ENCODE measurements around the gene CNOT4. TPM values are rescaled to one million over a fixed set of nuclear protein-coding genes. Genes with fewer than 3 reads are reported as not detected.

Gene CNOT4
- total and polyA plus RNA-seq, 2 of the 13 experiments (the other 11 are each of a cell fraction or from before 2014, with no cell fraction given), result 7.4 to 8.4 TPM

- DNase-seq (ENCODE audit: low spot score) (no peak), ATAC-seq (no peak), FAIRE-seq (no peak)
- Histone ChIP-seq H3K4me3 (replicated peaks in 1 of 3; ENCODE audit: insufficient read depth in 1 of 3, low read depth in 2 of 3, low read length in 3 of 3) (no peak overlapping the region), H2AFZ (ENCODE audit: low read length) (no peak overlapping the region), H3K9ac (ENCODE audit: insufficient read depth, low read depth, low read length) (no peak overlapping the region), H3K4me2 (ENCODE audit: low read depth, low read length) (no peak overlapping the region), H3K9me3 (ENCODE audit: low read length) (no peaks in the 10 kb centered on the region), H3K36me3 (replicated peaks in 1 of 2; ENCODE audit: control insufficient read depth in 1 of 2, insufficient read depth in 2 of 2, low read length in 2 of 2) (no peaks in the 10 kb centered on the region), H3K4me1 (ENCODE audit: insufficient read depth, low read length) (peaks cover 24% of the 10 kb centered on the region), H3K27me3 (ENCODE audit: control insufficient read depth in 1 of 2, insufficient read depth in 2 of 2, low read length in 2 of 2) (no peaks in the 10 kb centered on the region; a peak in 1 of 5 replicates), H4K20me1 (ENCODE audit: insufficient read depth, low read length) (no peaks in the 10 kb centered on the region), H3K27ac (ENCODE audit: extremely low read length, insufficient read depth, low read length) (no peak overlapping the region), H3K79me2 (ENCODE audit: insufficient read depth, low read length) (peaks cover under 1% of the 10 kb centered on the region)
- 28% methylated on average over 3 of the region's 3 CpGs for WGBS (ENCODE audit: low lambda C conversion rate)
- CTCF ChIA-PET (ENCODE audit: low intra/inter-chr PET ratio, low total read pairs), result no interaction called here
- POLR2A ChIA-PET, result no interaction called here
- TF ChIP-seq CREB1 (IDR thresholded peaks at IDR 0.05) (no peak), CREB1 (CRISPR knock-in tag; IDR thresholded peaks at IDR 0.05) (no peak), MED13 (CRISPR knock-in tag; IDR thresholded peaks at IDR 0.05) (no peak), HMGA1 (CRISPR knock-in tag; conservative IDR thresholded peaks at IDR 0.05) (no peak), DDIT3 (CRISPR knock-in tag; IDR thresholded peaks at IDR 0.05) (no peak), ZNF34 (CRISPR knock-in tag; IDR thresholded peaks at IDR 0.05; ENCODE audit: borderline replicate concordance) (no peak), ISL2 (CRISPR knock-in tag; IDR thresholded peaks at IDR 0.05) (no peak), SIX1 (CRISPR knock-in tag; IDR thresholded peaks at IDR 0.05; ENCODE audit: borderline replicate concordance) (no peak), KLF16 (CRISPR knock-in tag; IDR thresholded peaks at IDR 0.05) (no peak), ZC3H4 (CRISPR knock-in tag; IDR thresholded peaks at IDR 0.05; ENCODE audit: borderline replicate concordance) (no peak), ZKSCAN1 (IDR thresholded peaks at IDR 0.05; ENCODE audit: low read length) (no peak), ZSCAN31 (CRISPR knock-in tag; IDR thresholded peaks at IDR 0.05; ENCODE audit: low read depth) (no peak), RAD51 (IDR thresholded peaks at IDR 0.05; ENCODE audit: borderline replicate concordance) (no peak)
- no TSS peak for BruUV-seq (replicated peaks)
- intact Hi-C loops (cut with micrococcal nuclease; ENCODE audit: unreplicated experiment) (no loop called here), in situ Hi-C loops (cut with HindIII; ENCODE audit: extremely low pct_ligation_motif_present, low pct_unique_long_range_greater_than_20kb) (loop anchor here (5.0 kb wide), 1 partner anchor 42 kb away; the partner anchor contains the start of gene NUP205)
Measured at GRCh38 chr7:135514856-135515255, 5.0 kb upstream of the CNOT4 start.

All from HepG2 (cell line).